ENCODE results near the gene PCDHGA3. TPM values are rescaled to one million over a fixed set of nuclear protein-coding genes. Genes with fewer than 3 reads are reported as not detected.

The PCDHGA3 gene
- total and polyA plus RNA-seq, 2 experiments from 2014 or later: 0.63 to 0.90 TPM

DNA sequence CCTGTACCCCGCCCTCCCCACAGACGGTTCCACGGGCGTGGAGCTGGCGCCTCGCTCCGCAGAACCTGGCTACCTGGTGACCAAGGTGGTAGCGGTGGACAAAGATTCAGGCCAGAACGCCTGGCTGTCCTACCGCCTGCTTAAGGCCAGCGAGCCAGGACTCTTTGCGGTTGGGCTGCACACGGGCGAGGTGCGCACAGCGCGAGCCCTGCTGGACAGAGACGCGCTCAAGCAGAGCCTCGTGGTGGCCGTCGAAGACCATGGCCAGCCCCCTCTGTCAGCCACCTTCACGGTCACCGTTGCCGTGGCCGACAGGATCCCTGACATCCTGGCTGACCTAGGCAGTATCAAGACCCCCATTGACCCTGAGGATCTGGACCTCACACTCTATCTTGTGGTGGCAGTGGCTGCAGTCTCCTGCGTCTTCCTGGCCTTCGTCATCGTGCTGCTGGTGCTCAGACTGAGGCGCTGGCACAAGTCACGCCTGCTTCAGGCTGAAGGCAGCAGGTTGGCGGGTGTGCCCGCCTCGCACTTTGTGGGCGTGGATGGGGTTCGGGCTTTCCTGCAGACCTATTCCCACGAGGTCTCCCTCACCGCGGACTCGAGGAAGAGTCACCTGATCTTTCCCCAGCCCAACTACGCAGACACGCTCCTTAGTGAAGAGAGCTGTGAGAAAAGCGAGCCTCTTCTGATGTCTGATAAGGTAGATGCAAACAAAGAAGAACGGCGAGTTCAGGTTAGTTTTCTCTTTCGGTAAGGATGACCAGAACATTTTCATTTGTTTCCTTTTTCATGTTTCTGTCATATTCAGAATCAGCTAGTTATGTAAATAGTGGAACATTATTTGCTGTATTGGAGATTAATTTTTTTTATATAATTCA, 22.6 kb downstream of the PCDHGA3 start:
- TF ChIP-seq REST (IDR thresholded peaks at IDR 0.05; ENCODE audit: unreplicated experiment) (no peak), NANOG (IDR thresholded peaks at IDR 0.05; ENCODE audit: borderline replicate concordance) (no peak), STAT1 (IDR thresholded peaks at IDR 0.05; ENCODE audit: unreplicated experiment) (no peak), CTCF (conservative IDR thresholded peaks at IDR 0.05; ENCODE audit: low read depth in 2 of 2) (no peak), CREB1 (CRISPR knock-in tag; IDR thresholded peaks at IDR 0.05; ENCODE audit: low read depth) (no peak), EZH2 (IDR thresholded peaks at IDR 0.05; ENCODE audit: low read depth, unreplicated experiment) (no peak), ZNF114 (CRISPR knock-in tag; IDR thresholded peaks at IDR 0.05) (no peak), EZH2phosphoT487 (IDR thresholded peaks at IDR 0.05; ENCODE audit: unreplicated experiment) (no peak), ETS1 (IDR thresholded peaks at IDR 0.05) (no peak), POLR2AphosphoS5 (IDR thresholded peaks at IDR 0.05; ENCODE audit: low read depth) (no peak), JUNB (IDR thresholded peaks at IDR 0.05; ENCODE audit: unreplicated experiment) (no peak), ZNF331 (CRISPR knock-in tag; IDR thresholded peaks at IDR 0.05; ENCODE audit: low read depth) (no peak)
- TF ChIP-seq, protein P1, sequence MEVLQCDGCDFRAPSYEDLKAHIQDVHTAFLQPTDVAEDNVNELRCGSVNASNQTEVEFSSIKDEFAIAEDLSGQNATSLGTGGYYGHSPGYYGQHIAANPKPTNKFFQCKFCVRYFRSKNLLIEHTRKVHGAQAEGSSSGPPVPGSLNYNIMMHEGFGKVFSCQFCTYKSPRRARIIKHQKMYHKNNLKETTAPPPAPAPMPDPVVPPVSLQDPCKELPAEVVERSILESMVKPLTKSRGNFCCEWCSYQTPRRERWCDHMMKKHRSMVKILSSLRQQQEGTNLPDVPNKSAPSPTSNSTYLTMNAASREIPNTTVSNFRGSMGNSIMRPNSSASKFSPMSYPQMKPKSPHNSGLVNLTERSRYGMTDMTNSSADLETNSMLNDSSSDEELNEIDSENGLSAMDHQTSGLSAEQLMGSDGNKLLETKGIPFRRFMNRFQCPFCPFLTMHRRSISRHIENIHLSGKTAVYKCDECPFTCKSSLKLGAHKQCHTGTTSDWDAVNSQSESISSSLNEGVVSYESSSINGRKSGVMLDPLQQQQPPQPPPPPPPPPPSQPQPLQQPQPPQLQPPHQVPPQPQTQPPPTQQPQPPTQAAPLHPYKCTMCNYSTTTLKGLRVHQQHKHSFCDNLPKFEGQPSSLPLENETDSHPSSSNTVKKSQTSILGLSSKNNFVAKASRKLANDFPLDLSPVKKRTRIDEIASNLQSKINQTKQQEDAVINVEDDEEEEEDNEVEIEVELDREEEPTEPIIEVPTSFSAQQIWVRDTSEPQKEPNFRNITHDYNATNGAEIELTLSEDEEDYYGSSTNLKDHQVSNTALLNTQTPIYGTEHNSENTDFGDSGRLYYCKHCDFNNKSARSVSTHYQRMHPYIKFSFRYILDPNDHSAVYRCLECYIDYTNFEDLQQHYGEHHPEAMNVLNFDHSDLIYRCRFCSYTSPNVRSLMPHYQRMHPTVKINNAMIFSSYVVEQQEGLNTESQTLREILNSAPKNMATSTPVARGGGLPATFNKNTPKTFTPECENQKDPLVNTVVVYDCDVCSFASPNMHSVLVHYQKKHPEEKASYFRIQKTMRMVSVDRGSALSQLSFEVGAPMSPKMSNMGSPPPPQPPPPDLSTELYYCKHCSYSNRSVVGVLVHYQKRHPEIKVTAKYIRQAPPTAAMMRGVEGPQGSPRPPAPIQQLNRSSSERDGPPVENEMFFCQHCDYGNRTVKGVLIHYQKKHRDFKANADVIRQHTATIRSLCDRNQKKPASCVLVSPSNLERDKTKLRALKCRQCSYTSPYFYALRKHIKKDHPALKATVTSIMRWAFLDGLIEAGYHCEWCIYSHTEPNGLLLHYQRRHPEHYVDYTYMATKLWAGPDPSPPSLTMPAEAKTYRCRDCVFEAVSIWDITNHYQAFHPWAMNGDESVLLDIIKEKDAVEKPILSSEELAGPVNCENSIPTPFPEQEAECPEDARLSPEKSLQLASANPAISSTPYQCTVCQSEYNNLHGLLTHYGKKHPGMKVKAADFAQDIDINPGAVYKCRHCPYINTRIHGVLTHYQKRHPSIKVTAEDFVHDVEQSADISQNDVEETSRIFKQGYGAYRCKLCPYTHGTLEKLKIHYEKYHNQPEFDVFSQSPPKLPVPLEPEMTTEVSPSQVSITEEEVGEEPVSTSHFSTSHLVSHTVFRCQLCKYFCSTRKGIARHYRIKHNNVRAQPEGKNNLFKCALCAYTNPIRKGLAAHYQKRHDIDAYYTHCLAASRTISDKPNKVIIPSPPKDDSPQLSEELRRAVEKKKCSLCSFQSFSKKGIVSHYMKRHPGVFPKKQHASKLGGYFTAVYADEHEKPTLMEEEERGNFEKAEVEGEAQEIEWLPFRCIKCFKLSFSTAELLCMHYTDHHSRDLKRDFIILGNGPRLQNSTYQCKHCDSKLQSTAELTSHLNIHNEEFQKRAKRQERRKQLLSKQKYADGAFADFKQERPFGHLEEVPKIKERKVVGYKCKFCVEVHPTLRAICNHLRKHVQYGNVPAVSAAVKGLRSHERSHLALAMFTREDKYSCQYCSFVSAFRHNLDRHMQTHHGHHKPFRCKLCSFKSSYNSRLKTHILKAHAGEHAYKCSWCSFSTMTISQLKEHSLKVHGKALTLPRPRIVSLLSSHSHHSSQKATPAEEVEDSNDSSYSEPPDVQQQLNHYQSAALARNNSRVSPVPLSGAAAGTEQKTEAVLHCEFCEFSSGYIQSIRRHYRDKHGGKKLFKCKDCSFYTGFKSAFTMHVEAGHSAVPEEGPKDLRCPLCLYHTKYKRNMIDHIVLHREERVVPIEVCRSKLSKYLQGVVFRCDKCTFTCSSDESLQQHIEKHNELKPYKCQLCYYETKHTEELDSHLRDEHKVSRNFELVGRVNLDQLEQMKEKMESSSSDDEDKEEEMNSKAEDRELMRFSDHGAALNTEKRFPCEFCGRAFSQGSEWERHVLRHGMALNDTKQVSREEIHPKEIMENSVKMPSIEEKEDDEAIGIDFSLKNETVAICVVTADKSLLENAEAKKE (CRISPR knock-in tag; IDR thresholded peaks at IDR 0.05): no peak
- no peak overlapping the region for H3K27ac ChIP-seq (ENCODE audit: low read depth)
- H4K20me1 ChIP-seq (replicated peaks; ENCODE audit: insufficient read depth): no peaks in the 10 kb centered on the region
- H3K4me1 Mint-ChIP-seq: peaks cover 9% of the 10 kb centered on the region
- H3K27me3 Mint-ChIP-seq (ENCODE audit: insufficient read depth, low read depth, poor library complexity): peaks cover 9% of the 10 kb centered on the region
- H3K36me3 Mint-ChIP-seq (ENCODE audit: low read depth): peaks cover 61% of the 10 kb centered on the region
- H3K4me1 ChIP-seq (ENCODE audit: insufficient read depth): peaks cover 17% of the 10 kb centered on the region; the same call in 1 of the 2 replicates
- H3K4me3 Mint-ChIP-seq: no peak overlapping the region
- no peak overlapping the region for H3K4me2 ChIP-seq
- no peak for ATAC-seq
- no peaks in the 10 kb centered on the region for H3F3A ChIP-seq (replicated peaks; ENCODE audit: low read depth)
- no peaks in the 10 kb centered on the region for H3K9me2 ChIP-seq (ENCODE audit: insufficient read depth)
- H3K27me3 ChIP-seq (ENCODE audit: insufficient read depth): no peaks in the 10 kb centered on the region
- peaks cover 4% of the 10 kb centered on the region; the same call in 1 of the 2 replicates for H3K36me3 ChIP-seq (ENCODE audit: insufficient read depth)
- H3K4me3 ChIP-seq: no peak overlapping the region
- no peak overlapping the region for H2AFZ ChIP-seq
- H3K79me2 ChIP-seq (replicated peaks; ENCODE audit: insufficient read depth): no peaks in the 10 kb centered on the region
- peaks cover 69% of the 10 kb centered on the region for H3K9me3 Mint-ChIP-seq
- DNase-seq (ENCODE audit: low spot score): no peak
- H3K27ac Mint-ChIP-seq: no peak overlapping the region

Data from GM23338 (cell line).